BE2C (cell line): Measurements from ENCODE around the gene NLRP9.

ENCODE experiments used
- DNase-seq: peaks from one replicate; pipeline ENCODE4 v3.0.0-alpha.2; 2020
- H3K27me3 ChIP-seq: fragments of 250-450 bp; sonication (Bioruptor Pico); 2 replicates; pipeline ENCODE4 v1.5.1; 2020; ENCODE audit warnings: mild to moderate bottlenecking
- H3K36me3 ChIP-seq: fragments of 250-450 bp; sonication (Bioruptor Pico); 2 replicates; pipeline ENCODE4 v1.5.1; 2020; ENCODE audit warnings: mild to moderate bottlenecking
- H3K4me1 ChIP-seq: fragments of 250-450 bp; sonication (Bioruptor Pico); 2 replicates; pipeline ENCODE4 v1.5.1; 2020
- H3K4me3 ChIP-seq: 2 replicates; pipeline ENCODE4 v1.5.1; 2011; ENCODE audit warnings: low read depth, low read length
- H3K9me3 ChIP-seq: fragments of 250-450 bp; sonication (Bioruptor Pico); 2 replicates; pipeline ENCODE4 v1.5.1; 2020
- TF ChIP-seq, protein P1 (sequence below): IDR thresholded peaks from 2 replicates; pipeline ENCODE4 v1.5.1; 2012; ENCODE audit warnings: mild to moderate bottlenecking, low read depth, low read length

Gene NLRP9

DNA sequence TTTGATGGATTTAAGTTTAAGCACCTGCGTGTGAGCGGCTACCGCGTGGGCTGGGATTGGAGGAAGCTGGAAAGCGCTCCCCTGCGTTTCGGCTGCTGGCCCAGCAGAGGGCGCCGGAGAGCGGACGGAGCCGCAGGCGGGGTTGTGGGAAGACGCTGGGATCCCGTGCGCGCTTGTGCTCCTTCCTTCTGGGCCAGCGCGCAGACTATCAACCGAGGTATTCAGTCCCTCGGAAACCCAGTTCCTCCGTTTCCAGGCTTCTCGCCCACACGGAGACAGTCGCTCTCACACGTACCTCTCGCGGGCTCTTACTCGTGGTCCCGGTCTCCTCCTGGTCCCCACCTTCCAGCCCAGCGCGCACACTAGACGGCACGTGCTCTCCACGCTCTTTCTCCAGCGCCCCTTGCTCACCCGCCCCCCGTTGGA, 34.4 kb downstream of the NLRP9 start:
- Histone ChIP-seq H3K36me3 (no peaks in the 10 kb centered on the region), H3K4me3 (no peak overlapping the region), H3K27me3 (peaks cover 15% of the 10 kb centered on the region), H3K9me3 (no peaks in the 10 kb centered on the region), H3K4me1 (no peaks in the 10 kb centered on the region)
- TF ChIP-seq, protein P1, sequence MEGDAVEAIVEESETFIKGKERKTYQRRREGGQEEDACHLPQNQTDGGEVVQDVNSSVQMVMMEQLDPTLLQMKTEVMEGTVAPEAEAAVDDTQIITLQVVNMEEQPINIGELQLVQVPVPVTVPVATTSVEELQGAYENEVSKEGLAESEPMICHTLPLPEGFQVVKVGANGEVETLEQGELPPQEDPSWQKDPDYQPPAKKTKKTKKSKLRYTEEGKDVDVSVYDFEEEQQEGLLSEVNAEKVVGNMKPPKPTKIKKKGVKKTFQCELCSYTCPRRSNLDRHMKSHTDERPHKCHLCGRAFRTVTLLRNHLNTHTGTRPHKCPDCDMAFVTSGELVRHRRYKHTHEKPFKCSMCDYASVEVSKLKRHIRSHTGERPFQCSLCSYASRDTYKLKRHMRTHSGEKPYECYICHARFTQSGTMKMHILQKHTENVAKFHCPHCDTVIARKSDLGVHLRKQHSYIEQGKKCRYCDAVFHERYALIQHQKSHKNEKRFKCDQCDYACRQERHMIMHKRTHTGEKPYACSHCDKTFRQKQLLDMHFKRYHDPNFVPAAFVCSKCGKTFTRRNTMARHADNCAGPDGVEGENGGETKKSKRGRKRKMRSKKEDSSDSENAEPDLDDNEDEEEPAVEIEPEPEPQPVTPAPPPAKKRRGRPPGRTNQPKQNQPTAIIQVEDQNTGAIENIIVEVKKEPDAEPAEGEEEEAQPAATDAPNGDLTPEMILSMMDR: peak; percentile 90
- peak; percentile 71 for DNase-seq

DNA sequence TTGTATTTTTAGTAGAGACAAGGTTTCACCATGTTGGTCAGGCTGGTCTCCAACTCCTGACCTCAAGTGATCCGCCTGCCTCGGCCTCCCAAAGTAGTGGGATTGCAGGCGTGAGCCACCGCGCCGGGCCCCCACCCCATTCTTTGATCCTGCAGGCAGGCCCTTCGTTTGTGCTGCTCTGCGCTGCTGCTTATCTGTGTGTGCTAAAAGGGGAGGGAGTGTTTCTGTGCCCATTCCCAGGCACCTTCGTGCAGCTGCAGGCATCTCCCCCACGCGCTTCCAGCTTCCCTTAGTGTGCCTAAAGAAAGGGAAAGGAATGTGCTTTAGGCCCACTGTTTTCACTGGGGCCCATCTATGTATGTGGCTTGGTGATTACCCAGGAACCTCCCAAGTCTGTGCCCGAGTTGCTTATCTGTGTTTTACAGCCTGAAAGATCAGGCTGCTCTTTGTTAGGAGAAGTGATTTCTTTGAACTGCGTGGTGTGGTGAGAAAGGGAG, 36.0 kb downstream of the NLRP9 start:
- H3K36me3 ChIP-seq: peaks cover 4% of the 10 kb centered on the region; the same call in 1 of the 2 replicates
- H3K27me3 ChIP-seq: no peaks in the 10 kb centered on the region; the same call in 1 of the 2 replicates
- TF ChIP-seq, protein P1: no peak
- DNase-seq: no peak
- H3K9me3 ChIP-seq: no peaks in the 10 kb centered on the region
- no peaks in the 10 kb centered on the region for H3K4me1 ChIP-seq
- H3K4me3 ChIP-seq: no peak overlapping the region

DNA sequence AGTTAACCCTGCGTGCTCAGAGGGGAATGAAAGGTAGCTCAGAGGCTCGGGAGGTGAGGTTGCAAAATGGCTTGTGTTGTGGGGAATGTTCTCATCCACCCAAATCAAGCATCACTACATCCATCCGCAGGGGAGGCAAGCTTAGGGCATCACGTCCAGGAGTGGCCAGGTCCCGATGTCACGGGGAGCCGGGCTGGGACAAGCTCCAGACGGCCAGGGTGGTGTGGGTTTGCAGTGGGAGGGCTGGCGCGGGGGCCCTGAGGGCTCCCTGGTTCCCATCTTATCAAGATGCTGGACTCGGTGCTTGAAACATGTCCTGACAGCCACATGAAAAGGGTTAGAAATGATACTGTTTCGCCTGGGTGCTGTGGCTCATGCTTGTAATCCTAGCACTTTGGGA, 37.4 kb downstream of the NLRP9 start:
- peaks cover 14% of the 10 kb centered on the region for H3K36me3 ChIP-seq
- TF ChIP-seq, protein P1: no peak
- no peak for DNase-seq
- no peaks in the 10 kb centered on the region for H3K27me3 ChIP-seq
- H3K9me3 ChIP-seq: no peaks in the 10 kb centered on the region
- H3K4me3 ChIP-seq: no peak overlapping the region
- H3K4me1 ChIP-seq: no peaks in the 10 kb centered on the region

DNA sequence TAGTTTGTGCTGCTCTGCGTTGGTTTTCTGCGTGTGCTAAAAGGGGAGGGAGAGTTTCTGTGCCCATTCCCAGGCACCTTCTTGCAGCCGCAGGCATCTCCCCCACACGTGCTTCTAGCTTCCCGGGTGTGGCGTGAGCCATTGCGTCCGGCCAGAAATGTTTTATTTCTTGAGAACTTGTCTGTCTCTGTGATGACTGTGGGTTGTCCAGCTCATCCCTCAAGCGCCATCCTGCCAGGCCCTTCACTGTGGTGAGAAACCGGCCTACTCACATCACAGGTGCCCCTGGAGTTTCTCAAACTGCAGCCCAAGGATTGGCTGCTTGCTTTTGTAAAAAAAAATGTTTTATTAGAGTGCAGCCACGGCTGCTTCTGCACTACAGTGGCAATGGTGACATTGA, 39.0 kb downstream of the NLRP9 start:
- no peak for DNase-seq
- H3K27me3 ChIP-seq: no peaks in the 10 kb centered on the region
- no peaks in the 10 kb centered on the region for H3K9me3 ChIP-seq
- no peaks in the 10 kb centered on the region for H3K4me1 ChIP-seq
- peaks cover 25% of the 10 kb centered on the region for H3K36me3 ChIP-seq
- H3K4me3 ChIP-seq: no peak overlapping the region
- TF ChIP-seq, protein P1: no peak

DNA sequence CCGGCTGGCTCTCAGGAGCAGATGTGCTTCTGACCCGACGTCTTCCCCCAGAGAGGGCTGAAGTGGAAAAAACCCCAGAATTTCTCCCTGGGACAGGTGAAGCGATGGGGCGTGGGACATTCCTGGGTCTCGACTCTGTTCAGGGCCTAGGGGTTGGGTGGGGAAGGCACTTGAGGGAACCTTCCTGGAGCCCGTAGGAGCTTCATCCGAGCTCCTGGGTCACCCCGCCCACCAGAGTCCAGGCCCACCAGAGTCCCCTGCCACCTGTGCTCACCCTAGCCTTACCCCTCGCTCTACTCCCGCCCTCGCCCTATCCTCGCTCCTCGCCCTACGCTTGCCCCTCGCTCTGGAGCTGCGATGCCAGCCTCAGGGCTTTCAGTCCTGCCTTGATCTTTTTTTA, 39.9 kb downstream of the NLRP9 start:
- TF ChIP-seq, protein P1: no peak
- no peak for DNase-seq
- Histone ChIP-seq H3K4me1 (no peaks in the 10 kb centered on the region), H3K36me3 (peaks cover 31% of the 10 kb centered on the region), H3K27me3 (no peaks in the 10 kb centered on the region), H3K9me3 (no peaks in the 10 kb centered on the region), H3K4me3 (no peak overlapping the region)

DNA sequence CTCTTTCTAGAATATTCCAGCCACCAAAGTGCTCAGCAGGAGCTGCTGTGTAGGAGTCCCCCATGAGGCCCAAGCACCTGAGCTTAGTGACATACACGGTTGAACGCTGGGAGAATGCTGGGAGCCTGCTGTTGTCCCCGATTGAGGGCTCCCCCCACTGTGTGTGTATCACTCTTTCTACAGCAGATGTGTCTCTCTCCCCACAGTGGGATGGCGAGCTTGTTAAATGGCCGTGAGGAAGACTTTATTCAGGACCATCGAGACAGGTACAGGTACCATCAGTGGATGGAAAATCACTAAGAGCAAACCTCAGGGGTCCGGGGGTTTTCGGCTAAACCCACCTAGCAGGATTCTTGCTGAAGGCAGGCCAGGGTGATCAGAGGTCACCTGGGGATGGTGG, 40.5 kb downstream of the NLRP9 start:
- DNase-seq: no peak
- Histone ChIP-seq H3K36me3 (peaks cover 31% of the 10 kb centered on the region), H3K4me1 (no peaks in the 10 kb centered on the region), H3K9me3 (no peaks in the 10 kb centered on the region), H3K27me3 (no peaks in the 10 kb centered on the region), H3K4me3 (no peak overlapping the region)
- TF ChIP-seq, protein P1: no peak
